Motor neuron (in vitro differentiated cells): Measurements from ENCODE around the gene C6orf132. TPM values are rescaled to one million over a fixed set of nuclear protein-coding genes. Genes with fewer than 3 reads are reported as not detected.

Experiments used
- ATAC-seq, 8 experiments: fragments of 200-7000 bp; cut with Tn5 transposase; replicated peaks in 6 of 8; 2 replicates each; pipeline ENCODE4 v1.8.0; 2021; ENCODE audit warnings: mild to moderate bottlenecking in 8 of 8, moderate library complexity in 8 of 8
- H3K27ac ChIP-seq, 2 donors: fragments of 250-450 bp; sonication (Bioruptor Pico); 2 replicates each; pipeline ENCODE4 v1.9.0; 2021; ENCODE audit warnings: antibody characterized with exemption in 2 of 2, mild to moderate bottlenecking in 2 of 2, moderate library complexity in 1 of 2
- H3K4me1 ChIP-seq, 2 donors: fragments of 250-450 bp; sonication (Bioruptor Pico); replicated peaks in 1 of 2; 2 replicates each; pipeline ENCODE4 v1.6.1; 2021; ENCODE audit warnings: antibody characterized with exemption in 2 of 2, mild to moderate bottlenecking in 2 of 2, moderate library complexity in 1 of 2
- H3K4me3 ChIP-seq, 5 donors: fragments of 250-450 bp; sonication (Bioruptor Pico); 2 replicates each; pipeline ENCODE4 v1.9.0; 2021; ENCODE audit warnings: antibody characterized with exemption in 5 of 5, mild to moderate bottlenecking in 5 of 5, moderate library complexity in 4 of 5
- WGBS, 10 experiments: fragments of 450-650 bp; shearing (Covaris generic); methylation state at CpG; one replicate each; pipeline ENCODE4 v1.0.0; 2022; 5-methylcytosine and 5-hydroxymethylcytosine counted together
- in situ Hi-C, 9 experiments: fragments of 400-800 bp; cut with MboI; loops; one replicate each; pipeline ENCODE4 v1.15.0; 2021; ENCODE audit warnings: low sequenced_read_pairs in 9 of 9, low pct_unique_long_range_greater_than_20kb in 2 of 9; ENCODE audit not compliant: unreplicated experiment in 9 of 9
- total RNA-seq, 8 experiments: library from RNA; unstranded; fragments of 300-600 nt; gene quantifications; 2 replicates each; pipeline versions ENCODE4 v1.2.3 to v1.2.4, GENCODE V29; 2022

C6orf132 gene
- under 1 TPM in 7 of 8 experiments, not detected in 1; under 0.01 to 1.00 (median 0.25) TPM for total RNA-seq

- Histone ChIP-seq H3K27ac (peak within 1 kb of the TSS in 1 of 2 donors; percentile 33), H3K4me1 (peaks cover 30 to 34% of the 10 kb centered on the region in 2 donors), H3K4me3 (peak within 1 kb of the TSS in 3 of 5 donors; percentile 29 to 34 (median 30))
- peak; percentile 13 to 89 (median 76) for ATAC-seq
- WGBS, 10 experiments, result no CpG with 5 or more reads among the region's 60 CpGs
- in situ Hi-C loops, result no loop called here
These were observed at the start of gene C6orf132 for GRCh38 chr6:42142118-42142835. C6orf132 (minus strand) TSS chr6:42142620; CDS start chr6:42142444, 176 bp downstream.

DNA sequence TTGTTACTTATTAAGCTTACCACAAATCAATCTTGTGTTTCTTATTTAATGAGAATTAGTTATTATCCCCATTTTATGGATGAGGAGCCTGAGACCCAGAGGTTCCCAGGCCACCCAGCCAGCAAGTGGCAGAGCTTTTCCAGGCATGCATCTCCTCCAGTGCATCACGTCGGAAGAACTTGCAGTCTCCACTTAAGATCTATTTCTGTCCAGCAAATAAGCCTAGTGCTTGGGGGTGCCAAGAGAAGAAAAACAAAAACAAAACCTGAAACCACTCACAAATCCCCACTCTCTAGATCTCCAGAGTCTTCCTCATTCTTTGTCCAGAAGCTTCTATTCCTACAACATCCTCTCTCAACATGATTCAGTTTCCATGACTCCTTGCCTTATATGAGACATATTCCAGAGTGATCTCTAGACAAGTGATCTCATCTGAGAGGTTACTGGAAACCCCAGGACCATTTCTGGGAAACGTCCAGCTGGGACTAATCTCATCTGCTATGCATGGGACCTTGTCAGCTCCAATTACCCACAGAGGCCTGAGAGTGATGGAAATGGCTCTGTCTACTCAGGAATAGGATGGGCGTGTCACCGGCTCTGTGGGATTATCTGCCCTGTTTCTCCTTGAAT, 48.2 kb upstream of the C6orf132 start:
- peak in 4 of 8 experiments; percentile 38 to 97 (median 88) for ATAC-seq
- 20 to 100% (median 96%) methylated on average over 1 to 5 of the region's 5 CpGs; no CpG with 5 or more reads in 1 of the 10 experiments for WGBS, 10 experiments
- peaks cover 5 to 8% of the 10 kb centered on the region in 2 donors for H3K4me1 ChIP-seq
- in situ Hi-C loops, result no loop called here
- H3K27ac ChIP-seq, result no peak overlapping the region
- no peak overlapping the region for H3K4me3 ChIP-seq

GRCh38 chr6:42188406-42188805, 46.0 kb upstream of the C6orf132 start:
- Histone ChIP-seq H3K4me3 (no peak overlapping the region), H3K27ac (no peak overlapping the region), H3K4me1 (peaks cover 2 to 5% of the 10 kb centered on the region in 2 donors)
- in situ Hi-C loops, result no loop called here
- WGBS, 10 experiments, result 63 to 100% (median 83%) methylated on average over 1 to 5 of the region's 6 CpGs; no CpG with 5 or more reads in 4 of the 10 experiments
- no peak for ATAC-seq

DNA sequence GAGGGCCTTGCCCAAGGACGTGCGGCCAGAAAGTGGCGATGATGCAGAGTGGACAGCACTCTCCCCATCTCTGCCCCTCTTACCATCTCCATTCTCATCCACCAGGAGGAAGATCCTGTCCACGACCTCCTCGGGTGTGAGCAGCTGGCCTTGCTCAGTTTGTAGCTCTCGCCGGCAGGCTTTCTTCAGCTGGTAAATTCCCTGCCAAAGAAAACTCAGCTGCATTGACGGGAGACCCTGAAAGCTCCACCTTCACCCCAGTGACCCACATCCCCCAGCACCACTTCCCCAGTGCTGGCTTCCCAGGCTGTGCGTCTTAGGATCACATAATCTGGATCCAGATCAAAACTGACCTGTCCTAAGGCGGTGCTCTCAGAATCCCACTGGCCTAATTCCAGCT, 43.2 kb upstream of the C6orf132 start:
- in situ Hi-C loops, result no loop called here
- no peaks in the 10 kb centered on the region for H3K4me1 ChIP-seq
- peak in 1 of 8 experiments; percentile 33 for ATAC-seq
- H3K4me3 ChIP-seq, result no peak overlapping the region
- H3K27ac ChIP-seq, result no peak overlapping the region
- WGBS, 10 experiments, result 40 to 83% (median 69%) methylated on average over 1 to 6 of the region's 10 CpGs; no CpG with 5 or more reads in 2 of the 10 experiments

GRCh38 chr6:42184475-42184874, 42.1 kb upstream of the C6orf132 start:
- in situ Hi-C loops, result no loop called here
- no peak for ATAC-seq
- 80 to 95% (median 80%) methylated on average over 1 to 3 of the region's 4 CpGs; no CpG with 5 or more reads in 7 of the 10 experiments for WGBS, 10 experiments
- no peak overlapping the region for H3K4me3 ChIP-seq
- no peaks in the 10 kb centered on the region for H3K4me1 ChIP-seq
- no peak overlapping the region for H3K27ac ChIP-seq

DNA sequence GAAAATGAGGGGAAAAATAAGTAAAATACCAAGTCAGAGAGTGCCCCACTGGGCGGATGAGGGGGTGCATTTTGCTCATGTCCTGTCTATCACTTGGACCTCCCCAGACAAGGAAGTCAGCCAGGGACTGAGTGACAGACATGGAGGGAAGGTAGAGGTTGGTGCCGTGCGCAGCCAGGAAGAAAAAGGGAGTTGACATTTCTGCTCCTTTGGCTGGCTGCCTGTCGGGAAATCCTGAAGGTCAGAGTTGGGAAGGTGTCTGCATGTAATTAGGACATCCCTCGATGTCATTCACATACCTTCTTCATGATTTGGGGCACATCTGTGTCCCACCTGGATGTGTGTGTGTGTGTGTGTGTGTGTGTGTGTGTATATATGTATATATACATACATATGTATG, 39.7 kb upstream of the C6orf132 start:
- no peak for ATAC-seq
- 50 to 100% (median 81%) methylated on average over 1 to 5 of the region's 5 CpGs; no CpG with 5 or more reads in 5 of the 10 experiments for WGBS, 10 experiments
- in situ Hi-C loops, result no loop called here
- H3K4me1 ChIP-seq, result peaks cover 0 to 4% of the 10 kb centered on the region in 2 donors
- no peak overlapping the region for H3K27ac ChIP-seq
- no peak overlapping the region for H3K4me3 ChIP-seq

DNA sequence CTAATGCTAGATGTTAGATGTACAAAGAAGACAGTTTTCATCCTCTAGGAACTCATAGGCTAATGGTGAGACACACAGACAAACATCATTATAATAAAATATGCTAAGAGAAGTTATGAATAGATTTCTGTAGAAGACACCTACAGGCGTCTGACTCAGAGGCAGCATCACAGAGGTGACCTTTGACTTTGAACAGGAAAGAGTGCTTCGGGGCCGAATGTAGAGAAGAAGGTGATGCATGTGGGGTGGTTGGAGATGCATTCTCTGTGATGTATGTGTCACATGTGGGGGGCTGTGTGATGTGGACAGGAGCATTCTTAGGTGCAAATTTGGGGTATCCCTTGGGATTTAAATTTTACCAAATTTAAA, 37.5 kb upstream of the C6orf132 start:
- Histone ChIP-seq H3K4me1 (peaks cover 0 to 4% of the 10 kb centered on the region in 2 donors), H3K27ac (no peak overlapping the region), H3K4me3 (no peak overlapping the region)
- in situ Hi-C loops, result no loop called here
- peak in 3 of 8 experiments; percentile 41 to 85 (median 83) for ATAC-seq
- WGBS, 10 experiments, result 15 to 100% (median 40%) methylated on average over 1 to 2 of the region's 3 CpGs; no CpG with 5 or more reads in 4 of the 10 experiments

DNA sequence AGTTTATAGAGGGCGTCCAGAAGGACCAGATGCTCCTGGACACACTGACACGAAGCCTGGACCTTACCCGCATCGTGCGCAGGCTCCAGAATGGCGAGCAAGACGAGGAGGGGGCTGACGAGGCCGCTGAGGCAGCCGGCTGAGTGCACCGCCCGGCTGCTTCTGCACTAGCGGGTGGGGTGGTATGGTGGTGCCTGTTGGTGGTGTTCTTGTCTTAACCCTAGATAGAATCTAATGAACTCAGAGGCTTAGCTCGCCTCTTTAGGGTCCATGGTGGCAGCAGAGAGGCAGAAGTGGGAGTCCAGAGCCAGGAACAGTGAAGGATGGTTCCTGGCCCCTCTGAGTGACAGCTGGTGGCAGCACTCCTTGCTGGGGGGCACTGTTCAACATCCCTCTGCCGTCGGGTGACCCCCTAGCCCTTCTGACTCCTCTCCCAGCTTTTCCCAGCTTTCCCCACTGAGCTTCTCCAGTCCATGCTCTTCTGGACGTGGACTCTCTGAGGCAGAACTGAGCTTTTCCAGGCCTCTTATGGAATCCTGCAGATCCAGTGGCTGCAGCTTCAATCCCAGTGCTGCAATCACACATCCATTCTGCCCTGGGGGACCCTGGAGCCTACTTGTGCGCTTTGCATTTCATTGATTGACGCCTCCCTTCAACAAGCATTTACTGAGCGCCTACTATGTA, 37.0 kb upstream of the C6orf132 start:
- in situ Hi-C loops, result no loop called here
- Histone ChIP-seq H3K4me3 (no peak overlapping the region), H3K27ac (no peak overlapping the region), H3K4me1 (peaks cover 0 to 4% of the 10 kb centered on the region in 2 donors)
- 75 to 100% (median 93%) methylated on average over 1 to 6 of the region's 20 CpGs; no CpG with 5 or more reads in 1 of the 10 experiments for WGBS, 10 experiments
- ATAC-seq, result peak in 1 of 8 experiments; percentile 49

- in situ Hi-C loops, result no loop called here
- peak overlapping the region in 1 of 2 donors; percentile 49 for H3K27ac ChIP-seq
- H3K4me1 ChIP-seq, result peaks cover 0 to 4% of the 10 kb centered on the region in 2 donors
- ATAC-seq, result peak in 7 of 8 experiments; percentile 18 to 94 (median 92)
- WGBS, 10 experiments, result 10 to 28% (median 20%) methylated on average over 2 to 5 of the region's 27 CpGs; no CpG with 5 or more reads in 7 of the 10 experiments
- peak overlapping the region; percentile 9 to 35 (median 27) for H3K4me3 ChIP-seq
These were observed 35.3 kb upstream of the C6orf132 start for GRCh38 chr6:42177514-42178364.

DNA sequence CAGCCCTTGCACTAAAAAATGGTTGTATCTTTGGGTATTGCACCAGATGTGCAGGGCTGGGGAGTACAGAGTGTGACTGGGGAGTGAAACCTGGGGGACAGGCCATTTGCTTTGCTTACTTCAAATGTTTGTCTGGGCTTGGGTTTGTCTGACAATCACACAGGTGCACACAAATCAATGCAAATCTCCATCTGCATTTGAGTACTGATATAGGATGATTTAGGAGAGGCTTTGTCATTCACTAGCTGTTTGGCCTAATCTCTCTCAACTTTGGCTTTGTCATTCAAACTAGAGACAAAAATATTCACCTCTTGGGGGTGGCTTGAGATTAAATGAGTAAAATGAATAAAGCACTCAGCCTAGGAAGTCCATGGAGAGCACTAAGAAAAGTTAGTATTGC, 34.6 kb upstream of the C6orf132 start:
- no peak overlapping the region for H3K4me3 ChIP-seq
- no peak overlapping the region for H3K27ac ChIP-seq
- in situ Hi-C loops, result no loop called here
- no peak for ATAC-seq
- peaks cover 0 to 4% of the 10 kb centered on the region in 2 donors for H3K4me1 ChIP-seq

GRCh38 chr6:42175860-42176259, 33.4 kb upstream of the C6orf132 start:
- 9 to 92% (median 63%) methylated on average over 2 to 5 of the region's 5 CpGs; no CpG with 5 or more reads in 3 of the 10 experiments for WGBS, 10 experiments
- in situ Hi-C loops, result no loop called here
- Histone ChIP-seq H3K27ac (no peak overlapping the region), H3K4me3 (no peak overlapping the region), H3K4me1 (peaks cover 0 to 4% of the 10 kb centered on the region in 2 donors)
- ATAC-seq, result no peak

GRCh38 chr6:42173101-42173500, 30.7 kb upstream of the C6orf132 start, which contains the start of gene GUCA1A:
GUCA1A (plus strand) TSS chr6:42173364; CDS start chr6:42173614, 250 bp downstream.
- ATAC-seq, result no peak
- WGBS, 10 experiments, result 50 to 100% (median 56%) methylated on average over 1 to 2 of the region's 2 CpGs; no CpG with 5 or more reads in 7 of the 10 experiments
- peaks cover 0 to 4% of the 10 kb centered on the region in 2 donors for H3K4me1 ChIP-seq
- H3K27ac ChIP-seq, result no peak within 1 kb of the TSS
- no peak within 1 kb of the TSS for H3K4me3 ChIP-seq
- in situ Hi-C loops, result loop anchor here in 1 of 9 experiments (25.0 kb wide), 1 partner anchor 111 kb away; the partner anchor contains the start of gene TAF8
